Measurements from ENCODE around the gene EEA1.

The EEA1 gene

GRCh38 chr12:92743026-92743425 lies 186.1 kb downstream of the EEA1 start:
- no peak for DNase-seq

- DNase-seq: no peak
These were observed 188.7 kb downstream of the EEA1 start for GRCh38 chr12:92740411-92740810.

GRCh38 chr12:92739113-92739512 lies 190.0 kb downstream of the EEA1 start:
- DNase-seq: no peak

GRCh38 chr12:92737855-92738850 lies 190.9 kb downstream of the EEA1 start:
- DNase-seq: no peak

- DNase-seq: no peak
These were observed 192.5 kb downstream of the EEA1 start for GRCh38 chr12:92736605-92737004.

- DNase-seq: peak; percentile 33
These were observed 193.9 kb downstream of the EEA1 start for GRCh38 chr12:92735131-92735721.

GRCh38 chr12:92733661-92734060 lies 195.4 kb downstream of the EEA1 start:
- no peak for DNase-seq

- DNase-seq: no peak
These were observed 195.9 kb downstream of the EEA1 start for GRCh38 chr12:92733181-92733580.

- no peak for DNase-seq
These were observed 196.4 kb downstream of the EEA1 start for GRCh38 chr12:92732716-92733115.

GRCh38 chr12:92732216-92732615 lies 196.9 kb downstream of the EEA1 start:
- DNase-seq: no peak

GRCh38 chr12:92730758-92731157 lies 198.3 kb downstream of the EEA1 start:
- DNase-seq: no peak

- DNase-seq: no peak
These were observed 199.3 kb downstream of the EEA1 start for GRCh38 chr12:92729773-92730305.

GRCh38 chr12:92726850-92727249 lies 202.2 kb downstream of the EEA1 start:
- no peak for DNase-seq

- DNase-seq: no peak
These were observed 206.2 kb downstream of the EEA1 start for GRCh38 chr12:92722897-92723296.

- no peak for DNase-seq
These were observed 207.4 kb downstream of the EEA1 start for GRCh38 chr12:92721656-92722055.

- no peak for DNase-seq
These were observed 208.0 kb downstream of the EEA1 start for GRCh38 chr12:92721130-92721529.

All from eye (tissue), 1 donor.